ENCODE measurements around the gene ARFGAP1.
A peak's percentile ranks its signal among the peaks of the same experiment; 100 is the strongest.

ARFGAP1 gene

DNA sequence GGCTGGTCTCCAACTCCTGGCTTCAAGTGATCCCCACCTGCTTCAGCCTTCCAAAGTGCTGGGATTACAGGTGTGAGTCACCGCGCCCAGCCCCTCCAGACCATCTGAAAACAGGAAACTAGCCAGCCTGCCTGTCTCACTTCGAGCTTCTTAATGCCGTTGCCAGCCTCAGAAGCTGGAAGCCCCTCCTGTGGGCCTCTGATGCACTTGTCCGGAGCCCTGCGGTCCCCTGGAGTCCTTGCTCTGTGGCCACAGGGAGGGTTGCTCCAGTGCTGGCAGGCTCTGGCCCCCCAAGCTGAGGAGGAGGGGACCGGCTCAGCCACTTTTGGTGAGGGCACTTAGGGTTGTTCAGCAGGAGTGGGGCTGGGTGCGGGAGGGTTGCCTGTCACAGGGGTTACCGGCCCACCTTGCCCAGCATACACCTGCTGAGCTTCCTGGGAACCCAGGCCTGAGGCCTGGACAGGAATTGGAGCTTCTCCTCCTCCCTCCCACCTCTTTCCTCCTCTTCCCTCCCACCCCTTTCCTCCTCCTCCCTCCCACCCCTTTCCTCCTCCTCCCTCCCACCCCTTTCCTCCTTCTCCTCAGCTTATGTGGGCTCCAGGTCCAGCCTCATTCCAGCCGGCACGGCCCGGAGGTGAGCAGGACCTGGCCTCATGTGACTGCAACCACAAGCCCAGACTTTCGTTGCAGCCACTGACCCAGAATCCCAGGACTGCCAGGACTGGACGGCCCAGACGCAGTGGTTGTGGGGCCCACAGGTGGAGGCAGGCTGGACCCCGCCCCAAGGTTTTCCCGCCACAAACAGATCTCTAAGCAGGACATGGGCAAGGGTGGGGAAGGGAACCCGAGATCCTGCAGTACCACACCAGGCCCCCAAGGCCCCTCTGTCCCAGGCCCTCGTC lies 46.3 kb upstream of the ARFGAP1 start:
- Histone ChIP-seq H3K36me3 (ENCODE audit: control insufficient read depth, insufficient read depth, low read length) (no peaks in the 10 kb centered on the region), H3K4me3 (replicated peaks; ENCODE audit: low read depth, low read length) (no peak overlapping the region), H3K27me3 (replicated peaks; ENCODE audit: control insufficient read depth, insufficient read depth, low read length) (no peaks in the 10 kb centered on the region; the same call in 1 of the 2 replicates)
- DNase-seq (ENCODE audit: extremely low read depth, insufficient read length) = no peak
- TF ChIP-seq, protein P1, sequence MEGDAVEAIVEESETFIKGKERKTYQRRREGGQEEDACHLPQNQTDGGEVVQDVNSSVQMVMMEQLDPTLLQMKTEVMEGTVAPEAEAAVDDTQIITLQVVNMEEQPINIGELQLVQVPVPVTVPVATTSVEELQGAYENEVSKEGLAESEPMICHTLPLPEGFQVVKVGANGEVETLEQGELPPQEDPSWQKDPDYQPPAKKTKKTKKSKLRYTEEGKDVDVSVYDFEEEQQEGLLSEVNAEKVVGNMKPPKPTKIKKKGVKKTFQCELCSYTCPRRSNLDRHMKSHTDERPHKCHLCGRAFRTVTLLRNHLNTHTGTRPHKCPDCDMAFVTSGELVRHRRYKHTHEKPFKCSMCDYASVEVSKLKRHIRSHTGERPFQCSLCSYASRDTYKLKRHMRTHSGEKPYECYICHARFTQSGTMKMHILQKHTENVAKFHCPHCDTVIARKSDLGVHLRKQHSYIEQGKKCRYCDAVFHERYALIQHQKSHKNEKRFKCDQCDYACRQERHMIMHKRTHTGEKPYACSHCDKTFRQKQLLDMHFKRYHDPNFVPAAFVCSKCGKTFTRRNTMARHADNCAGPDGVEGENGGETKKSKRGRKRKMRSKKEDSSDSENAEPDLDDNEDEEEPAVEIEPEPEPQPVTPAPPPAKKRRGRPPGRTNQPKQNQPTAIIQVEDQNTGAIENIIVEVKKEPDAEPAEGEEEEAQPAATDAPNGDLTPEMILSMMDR (IDR thresholded peaks at IDR 0.05; ENCODE audit: insufficient read depth, low read length, poor library complexity, severe bottlenecking) = no peak

DNA sequence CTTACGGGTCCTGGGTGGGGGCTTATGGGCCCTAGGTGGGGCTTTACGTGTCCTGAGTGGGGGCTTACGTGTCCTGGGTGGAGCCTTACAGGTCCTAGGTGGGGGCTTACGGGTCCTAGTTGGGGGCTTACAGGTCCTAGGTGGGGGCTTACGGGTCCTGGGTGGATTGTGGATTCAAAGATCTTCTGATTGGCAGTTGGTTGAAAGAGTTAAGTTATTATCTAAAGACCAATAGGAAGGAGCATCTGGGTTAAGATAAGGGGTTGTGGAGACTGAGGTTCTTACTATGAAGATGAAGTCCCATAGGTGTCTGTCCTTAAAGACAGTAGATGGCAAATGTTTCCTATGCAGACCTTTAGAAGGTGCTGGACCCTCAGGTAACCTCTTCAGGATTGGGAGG lies 45.4 kb upstream of the ARFGAP1 start:
- Histone ChIP-seq H3K4me3 (replicated peaks; ENCODE audit: low read depth, low read length) (no peak overlapping the region), H3K36me3 (ENCODE audit: control insufficient read depth, insufficient read depth, low read length) (no peaks in the 10 kb centered on the region), H3K27me3 (replicated peaks; ENCODE audit: control insufficient read depth, insufficient read depth, low read length) (no peaks in the 10 kb centered on the region; the same call in 1 of the 2 replicates)
- no peak for DNase-seq (ENCODE audit: extremely low read depth, insufficient read length)
- TF ChIP-seq, protein P1 (IDR thresholded peaks at IDR 0.05; ENCODE audit: insufficient read depth, low read length, poor library complexity, severe bottlenecking) = no peak

DNA sequence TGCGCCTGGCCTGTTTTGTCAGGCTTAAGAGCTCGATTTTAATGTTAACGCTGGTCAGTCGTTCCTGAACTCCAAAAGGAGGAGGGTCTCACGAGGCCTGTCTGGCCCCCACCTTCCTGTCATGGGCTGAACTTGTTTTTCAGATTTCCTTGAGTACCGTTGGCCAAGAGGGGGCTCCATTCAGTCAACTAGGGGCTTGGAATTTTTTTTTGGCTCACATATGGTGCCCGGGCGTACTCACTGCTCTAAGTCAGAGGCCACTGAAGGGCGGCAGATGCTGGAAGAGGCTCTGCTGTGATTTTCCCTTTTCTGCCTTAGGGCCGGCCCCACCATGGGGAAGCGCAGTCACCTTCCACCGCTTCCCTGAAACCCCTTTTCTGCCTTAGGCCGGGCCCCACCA lies 43.8 kb upstream of the ARFGAP1 start:
- Histone ChIP-seq H3K4me3 (replicated peaks; ENCODE audit: low read depth, low read length) (no peak overlapping the region), H3K36me3 (ENCODE audit: control insufficient read depth, insufficient read depth, low read length) (no peaks in the 10 kb centered on the region), H3K27me3 (replicated peaks; ENCODE audit: control insufficient read depth, insufficient read depth, low read length) (no peaks in the 10 kb centered on the region; the same call in 1 of the 2 replicates)
- TF ChIP-seq, protein P1 (IDR thresholded peaks at IDR 0.05; ENCODE audit: insufficient read depth, low read length, poor library complexity, severe bottlenecking) = no peak
- no peak for DNase-seq (ENCODE audit: extremely low read depth, insufficient read length)

DNA sequence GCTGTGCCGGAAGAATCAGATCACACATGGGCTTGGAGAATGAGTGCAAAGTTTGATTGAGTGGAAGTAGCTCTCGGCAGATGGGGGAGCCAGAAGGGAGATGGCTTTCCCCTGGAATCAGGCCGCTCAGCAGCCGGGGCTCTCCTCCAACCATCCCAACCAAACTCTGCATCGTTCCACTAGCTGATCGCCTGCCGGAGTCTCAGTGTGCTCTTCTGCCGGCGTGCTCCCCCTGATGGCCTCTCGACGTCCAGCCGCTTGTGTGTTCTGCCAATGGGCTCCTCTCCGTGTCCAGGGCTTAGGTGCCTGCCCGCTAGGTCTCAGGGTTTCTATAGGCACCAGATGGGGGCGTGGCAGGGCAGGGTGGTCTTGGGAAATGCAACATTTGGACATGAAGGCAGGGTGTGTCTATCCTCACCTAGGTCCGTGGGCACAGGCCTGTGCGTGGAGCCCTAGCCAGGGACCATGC lies 41.8 kb upstream of the ARFGAP1 start:
- H3K27me3 ChIP-seq (replicated peaks; ENCODE audit: control insufficient read depth, insufficient read depth, low read length) = peaks cover 1% of the 10 kb centered on the region
- no peak overlapping the region for H3K4me3 ChIP-seq (replicated peaks; ENCODE audit: low read depth, low read length)
- no peak for DNase-seq (ENCODE audit: extremely low read depth, insufficient read length)
- no peaks in the 10 kb centered on the region for H3K36me3 ChIP-seq (ENCODE audit: control insufficient read depth, insufficient read depth, low read length)
- TF ChIP-seq, protein P1 (IDR thresholded peaks at IDR 0.05; ENCODE audit: insufficient read depth, low read length, poor library complexity, severe bottlenecking) = peak; percentile 14

DNA sequence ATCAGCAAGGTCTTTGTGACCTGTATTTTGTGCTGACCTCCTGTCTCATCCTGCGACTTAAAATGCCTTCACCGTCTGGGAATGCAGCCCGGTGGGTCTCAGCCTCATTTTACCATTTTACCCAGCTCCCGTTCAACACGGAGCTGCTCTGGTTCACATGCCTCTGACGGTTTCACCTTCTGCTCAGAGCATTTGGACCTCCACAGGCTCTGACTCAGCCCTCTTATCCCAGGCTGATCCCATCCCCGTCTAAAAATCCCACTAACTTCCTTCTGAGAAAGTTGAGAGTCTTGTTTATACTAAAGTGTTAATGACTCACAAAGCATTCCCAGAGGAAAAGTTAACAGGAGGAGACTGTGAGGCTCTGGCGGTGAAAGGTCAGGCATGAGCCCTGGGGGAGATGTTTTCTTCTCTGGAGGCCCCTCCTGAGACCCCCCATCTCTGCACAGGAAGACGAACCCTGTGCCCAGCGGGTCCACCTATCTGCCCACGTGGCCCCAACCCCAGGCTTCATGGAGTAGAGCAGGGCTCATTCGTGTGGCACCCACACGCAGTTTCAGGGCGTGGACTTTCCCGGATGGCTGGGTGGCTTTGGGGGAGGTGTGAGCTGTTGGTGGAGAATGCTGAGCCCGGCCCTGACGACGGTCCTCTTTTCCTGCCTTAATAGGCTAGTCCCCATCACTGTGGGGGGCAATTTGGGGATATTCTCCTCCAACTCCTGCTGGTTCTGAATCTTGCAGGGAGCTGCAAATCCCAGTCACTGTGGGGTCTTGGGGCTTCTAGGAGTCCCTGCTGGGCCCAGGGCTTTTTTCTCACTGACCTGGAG lies 40.2 kb upstream of the ARFGAP1 start:
- TF ChIP-seq, protein P1 (IDR thresholded peaks at IDR 0.05; ENCODE audit: insufficient read depth, low read length, poor library complexity, severe bottlenecking) = no peak
- Histone ChIP-seq H3K27me3 (replicated peaks; ENCODE audit: control insufficient read depth, insufficient read depth, low read length) (peaks cover 1% of the 10 kb centered on the region), H3K4me3 (replicated peaks; ENCODE audit: low read depth, low read length) (no peak overlapping the region), H3K36me3 (ENCODE audit: control insufficient read depth, insufficient read depth, low read length) (no peaks in the 10 kb centered on the region)
- no peak for DNase-seq (ENCODE audit: extremely low read depth, insufficient read length)
